ENCODE results near the gene CACNG8. TPM values are rescaled to one million over a fixed set of nuclear protein-coding genes. Genes with fewer than 3 reads are reported as not detected.

CACNG8 gene
- polyA plus RNA-seq, 3 donors = 0.05 TPM; not detected in 2

DNA sequence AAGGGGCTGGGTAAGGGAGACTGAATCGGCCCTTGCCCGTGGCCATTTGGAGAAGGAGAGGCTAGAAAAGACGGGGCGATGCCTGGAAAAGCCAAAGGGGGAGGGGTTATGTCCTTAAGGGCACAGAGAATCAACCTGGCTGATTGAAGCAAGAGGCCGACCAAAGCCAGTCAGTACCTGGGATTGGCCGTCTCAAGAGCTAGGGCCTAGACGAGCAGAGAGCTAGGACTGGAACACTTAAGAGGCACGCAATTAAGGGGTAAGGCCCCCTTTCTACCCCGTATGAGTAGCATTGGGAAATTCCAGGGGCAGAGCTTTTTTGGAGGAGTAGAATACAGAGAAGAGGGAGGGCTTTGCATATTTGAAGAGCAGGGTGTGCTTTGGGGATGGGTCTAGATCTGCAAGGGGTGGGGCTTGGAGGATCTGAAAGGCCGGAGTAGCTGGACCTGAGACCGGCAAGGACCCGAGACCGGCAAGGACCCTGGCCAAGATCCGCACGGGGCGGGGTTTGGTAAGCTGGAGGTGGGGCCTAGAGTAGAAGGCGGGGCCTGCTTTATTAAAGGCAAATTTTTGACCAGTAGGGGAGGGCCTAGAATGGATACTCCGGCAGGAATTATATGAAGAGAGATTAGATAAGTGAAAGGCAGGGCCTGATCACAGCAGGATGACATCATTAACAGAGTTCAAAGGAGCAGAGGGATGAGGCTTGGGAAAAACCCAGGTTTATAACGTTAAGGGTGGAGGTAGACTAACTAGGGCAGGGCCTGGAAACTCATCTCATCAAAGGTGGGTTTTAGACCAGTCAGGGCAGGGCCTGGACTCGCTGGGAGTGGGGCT, 18.0 kb downstream of the CACNG8 start:
- H3K4me1 Mint-ChIP-seq = peaks cover 38% of the 10 kb centered on the region
- intact Hi-C loops (cut with micrococcal nuclease) = loop anchor here in 1 of 2 donors (5.0 kb wide), 1 partner anchor 42 kb away; no protein-coding TSS in a partner anchor
- WGBS (ENCODE audit: insufficient coverage) = 58% methylated on average over 18 of the region's 20 CpGs
- Histone ChIP-seq H3K36me3 (replicated peaks in 1 of 2; ENCODE audit: control insufficient read depth in 1 of 2, insufficient read depth in 2 of 2, low read length in 2 of 2) (no peaks in the 10 kb centered on the region), H3K4me2 (replicated peaks; ENCODE audit: extremely low read depth, low read length, poor library complexity, severe bottlenecking) (peak overlapping the region; percentile 84), H3K9me3 (replicated peaks in 1 of 2; ENCODE audit: control insufficient read depth in 1 of 2, insufficient read depth in 1 of 2, low read length in 2 of 2) (peaks cover 7 to 29% of the 10 kb centered on the region in 2 donors), H3K27ac (ENCODE audit: low read depth in 1 of 2, low read length in 2 of 2) (no peak overlapping the region), H3K27me3 (ENCODE audit: control insufficient read depth in 2 of 2, insufficient read depth in 2 of 2, low read length in 2 of 2) (peaks cover 19 to 76% of the 10 kb centered on the region in 2 donors), H3K9ac (ENCODE audit: insufficient read depth, low read length, poor library complexity, severe bottlenecking) (no peak overlapping the region), H2AFZ (ENCODE audit: insufficient read depth, low read depth, low read length, poor library complexity, severe bottlenecking) (peak overlapping the region; percentile 67), H3K79me2 (ENCODE audit: insufficient read depth, low read length) (no peaks in the 10 kb centered on the region), H4K20me1 (ENCODE audit: insufficient read depth, low read length) (no peaks in the 10 kb centered on the region), H3K4me3 (replicated peaks in 1 of 3; ENCODE audit: low read depth in 2 of 3, low read length in 3 of 3) (peak overlapping the region in 2 of 3 experiments; percentile 36 to 75), H3K4me1 (ENCODE audit: control insufficient read depth in 1 of 2, insufficient read depth in 2 of 2, low read length in 2 of 2) (peaks cover 32 to 44% of the 10 kb centered on the region in 2 donors)
- H3K27ac Mint-ChIP-seq = peak overlapping the region in 5 of 7 donors; percentile 33 to 92 (median 80)
- peaks cover 46 to 57% (median 47%) of the 10 kb centered on the region in 3 donors for H3K27me3 Mint-ChIP-seq (ENCODE audit: low read depth in 3 of 3)
- H3K9me3 Mint-ChIP-seq = peaks cover 9 to 31% (median 25%) of the 10 kb centered on the region in 7 donors
- TF ChIP-seq, protein P1, sequence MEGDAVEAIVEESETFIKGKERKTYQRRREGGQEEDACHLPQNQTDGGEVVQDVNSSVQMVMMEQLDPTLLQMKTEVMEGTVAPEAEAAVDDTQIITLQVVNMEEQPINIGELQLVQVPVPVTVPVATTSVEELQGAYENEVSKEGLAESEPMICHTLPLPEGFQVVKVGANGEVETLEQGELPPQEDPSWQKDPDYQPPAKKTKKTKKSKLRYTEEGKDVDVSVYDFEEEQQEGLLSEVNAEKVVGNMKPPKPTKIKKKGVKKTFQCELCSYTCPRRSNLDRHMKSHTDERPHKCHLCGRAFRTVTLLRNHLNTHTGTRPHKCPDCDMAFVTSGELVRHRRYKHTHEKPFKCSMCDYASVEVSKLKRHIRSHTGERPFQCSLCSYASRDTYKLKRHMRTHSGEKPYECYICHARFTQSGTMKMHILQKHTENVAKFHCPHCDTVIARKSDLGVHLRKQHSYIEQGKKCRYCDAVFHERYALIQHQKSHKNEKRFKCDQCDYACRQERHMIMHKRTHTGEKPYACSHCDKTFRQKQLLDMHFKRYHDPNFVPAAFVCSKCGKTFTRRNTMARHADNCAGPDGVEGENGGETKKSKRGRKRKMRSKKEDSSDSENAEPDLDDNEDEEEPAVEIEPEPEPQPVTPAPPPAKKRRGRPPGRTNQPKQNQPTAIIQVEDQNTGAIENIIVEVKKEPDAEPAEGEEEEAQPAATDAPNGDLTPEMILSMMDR (IDR thresholded peaks at IDR 0.05) = no peak
- no peak for DNase-seq
- peaks cover 18 to 19% of the 10 kb centered on the region in 2 donors for H3K36me3 Mint-ChIP-seq
- peak overlapping the region; percentile 74 to 91 for H3K4me3 Mint-ChIP-seq

DNA sequence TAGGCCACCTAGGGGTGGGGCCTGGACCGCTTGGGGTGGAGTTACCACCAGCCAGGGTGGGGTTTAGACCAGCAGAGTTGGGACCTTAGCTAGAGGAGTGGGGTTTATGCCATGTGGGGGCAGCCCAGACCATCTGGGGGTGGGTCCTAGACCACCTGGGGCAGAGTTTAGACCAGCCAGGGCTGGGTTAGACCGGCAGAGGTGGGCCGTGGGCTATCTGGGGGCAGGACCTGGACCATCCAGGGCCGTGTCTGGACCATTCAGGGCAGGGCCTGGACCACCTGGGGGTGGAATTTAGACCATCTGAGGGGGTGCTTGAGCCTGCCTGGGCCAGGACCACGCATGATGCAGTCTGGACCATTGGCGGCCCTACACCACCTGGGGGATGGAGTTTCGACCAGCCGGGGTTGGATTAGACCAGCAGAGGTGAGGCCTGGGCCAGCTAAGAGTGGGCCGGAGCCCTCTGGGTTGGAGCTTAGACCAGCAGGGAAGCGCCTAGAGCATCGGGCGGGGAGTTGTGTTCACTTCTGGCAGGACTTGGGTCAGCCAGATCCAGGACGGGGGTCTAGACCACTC, 18.7 kb downstream of the CACNG8 start:
- Mint-ChIP-seq H3K4me1 (peaks cover 38% of the 10 kb centered on the region), H3K4me3 (peak overlapping the region in 1 of 2 donors; percentile 91), H3K36me3 (peaks cover 18 to 19% of the 10 kb centered on the region in 2 donors), H3K27ac (peak overlapping the region in 2 of 7 donors; percentile 3 to 45), H3K9me3 (peaks cover 9 to 31% (median 25%) of the 10 kb centered on the region in 7 donors), H3K27me3 (ENCODE audit: low read depth in 3 of 3) (peaks cover 41 to 52% (median 42%) of the 10 kb centered on the region in 3 donors)
- DNase-seq = no peak
- intact Hi-C loops (cut with micrococcal nuclease) = loop anchor here in 1 of 2 donors (5.0 kb wide), 1 partner anchor 41 kb away; no protein-coding TSS in a partner anchor
- Histone ChIP-seq H3K9me3 (replicated peaks in 1 of 2; ENCODE audit: control insufficient read depth in 1 of 2, insufficient read depth in 1 of 2, low read length in 2 of 2) (peaks cover 7 to 29% of the 10 kb centered on the region in 2 donors), H3K79me2 (ENCODE audit: insufficient read depth, low read length) (no peaks in the 10 kb centered on the region), H3K9ac (ENCODE audit: insufficient read depth, low read length, poor library complexity, severe bottlenecking) (no peak overlapping the region), H2AFZ (ENCODE audit: insufficient read depth, low read depth, low read length, poor library complexity, severe bottlenecking) (no peak overlapping the region), H3K4me2 (replicated peaks; ENCODE audit: extremely low read depth, low read length, poor library complexity, severe bottlenecking) (peak overlapping the region; percentile 74), H3K27ac (ENCODE audit: low read depth in 1 of 2, low read length in 2 of 2) (no peak overlapping the region), H3K4me3 (replicated peaks in 1 of 3; ENCODE audit: low read depth in 2 of 3, low read length in 3 of 3) (no peak overlapping the region), H3K36me3 (replicated peaks in 1 of 2; ENCODE audit: control insufficient read depth in 1 of 2, insufficient read depth in 2 of 2, low read length in 2 of 2) (no peaks in the 10 kb centered on the region), H3K4me1 (ENCODE audit: control insufficient read depth in 1 of 2, insufficient read depth in 2 of 2, low read length in 2 of 2) (peaks cover 32 to 44% of the 10 kb centered on the region in 2 donors), H4K20me1 (ENCODE audit: insufficient read depth, low read length) (no peaks in the 10 kb centered on the region), H3K27me3 (ENCODE audit: control insufficient read depth in 2 of 2, insufficient read depth in 2 of 2, low read length in 2 of 2) (peaks cover 19 to 76% of the 10 kb centered on the region in 2 donors)
- WGBS (ENCODE audit: insufficient coverage) = 91% methylated on average over 13 of the region's 13 CpGs
- TF ChIP-seq, protein P1 (IDR thresholded peaks at IDR 0.05) = no peak

Data from CD14-positive monocyte (primary cell).